Liver (tissue), 3 donors: ENCODE data around the gene RAF1.

Experiments
- ATF3 ChIP-seq: IDR thresholded peaks from 2 replicates; pipeline ENCODE4 v1.6.1; 2016; ENCODE audit warnings: antibody characterized with exemption
- CTCF ChIP-seq: fragments of 150-350 bp; IDR thresholded peaks from 2 replicates; pipeline ENCODE4 v1.5.1; 2017; ENCODE audit warnings: improper control_type of control experiment, low read depth, low read length; ENCODE audit not compliant: missing input control
- HNF4A ChIP-seq, 2 donors: conservative IDR thresholded peaks; 2 replicates each; pipeline ENCODE4 v1.6.1; 2016; ENCODE audit warnings: antibody characterized with exemption in 2 of 2, mild to moderate bottlenecking in 2 of 2
- RAD21 ChIP-seq, 2 donors: IDR thresholded peaks; 2 replicates each; pipeline ENCODE4 v1.6.1; 2016; ENCODE audit warnings: antibody characterized with exemption in 2 of 2, mild to moderate bottlenecking in 2 of 2
- TAF1 ChIP-seq: conservative IDR thresholded peaks from 2 replicates; pipeline ENCODE4 v1.6.1; 2016; ENCODE audit warnings: antibody characterized with exemption, mild to moderate bottlenecking
- YY1 ChIP-seq: IDR thresholded peaks from 2 replicates; pipeline ENCODE4 v1.6.1; 2016; ENCODE audit warnings: antibody characterized with exemption, mild to moderate bottlenecking
- ZBTB33 ChIP-seq: IDR thresholded peaks from 2 replicates; pipeline ENCODE4 v1.6.1; 2016; ENCODE audit warnings: antibody characterized with exemption
- donor health status: healthy.
- donor health status: healthy.

GRCh38 chr3:12620305-12620704, 43.6 kb downstream of the RAF1 start:
- TF ChIP-seq TAF1 (no peak), CTCF (no peak), ZBTB33 (no peak), HNF4A (conservative IDR thresholded peaks at IDR 0.05) (no peak), RAD21 (IDR thresholded peaks at IDR 0.05) (no peak), ATF3 (no peak), YY1 (no peak)
